ENCODE data around the gene NCAPH2. TPM values are rescaled to one million over a fixed set of nuclear protein-coding genes. Genes with fewer than 3 reads are reported as not detected.
"Not testable (repeated sequence)": the region's sequence is repeated elsewhere in the genome, so short reads cannot be mapped to it uniquely, and the experiment has no call there.

The NCAPH2 gene
- total and polyA plus RNA-seq, 8 donors = 41.6 to 52.9 (median 45.1) TPM

GRCh38 chr22:50536226-50536625 is 28.2 kb downstream of the NCAPH2 start:
- H3K4me1 ChIP-seq = peaks cover 26 to 92% of the 10 kb centered on the region in 2 donors
- H3K4me3 ChIP-seq = no peak overlapping the region
- H3K36me3 ChIP-seq = no peaks in the 10 kb centered on the region
- H3K27me3 ChIP-seq = no peaks in the 10 kb centered on the region
- H3K9me3 ChIP-seq = no peaks in the 10 kb centered on the region
- intact Hi-C loops (cut with DNase I) = no loop called here
- ATAC-seq = no peak
- H3K27ac ChIP-seq = peak overlapping the region in 1 of 2 donors; percentile 100
- DNase-seq = no peak
- no peak for TF ChIP-seq CTCF (IDR thresholded peaks at IDR 0.05)

- ATAC-seq (no peak), DNase-seq (no peak)
- H3K4me3 ChIP-seq = no peak overlapping the region
- H3K27ac ChIP-seq = peak overlapping the region; percentile 98 to 100
- H3K27me3 ChIP-seq = no peaks in the 10 kb centered on the region
- H3K36me3 ChIP-seq = no peaks in the 10 kb centered on the region
- no peak for TF ChIP-seq CTCF (IDR thresholded peaks at IDR 0.05)
- H3K4me1 ChIP-seq = peaks cover 29 to 95% of the 10 kb centered on the region in 2 donors
- H3K9me3 ChIP-seq = no peaks in the 10 kb centered on the region
- intact Hi-C loops (cut with DNase I) = no loop called here
Observed at GRCh38 chr22:50537765-50538164, 29.7 kb downstream of the NCAPH2 start.

GRCh38 chr22:50540381-50540780 is 32.4 kb downstream of the NCAPH2 start:
- no peaks in the 10 kb centered on the region for H3K9me3 ChIP-seq
- no peak for ATAC-seq
- DNase-seq = no peak
- no peaks in the 10 kb centered on the region for H3K27me3 ChIP-seq
- intact Hi-C loops (cut with DNase I) = no loop called here
- H3K4me1 ChIP-seq = peaks cover 29 to 95% of the 10 kb centered on the region in 2 donors
- H3K27ac ChIP-seq = peak overlapping the region; percentile 98 to 100
- H3K4me3 ChIP-seq = no peak overlapping the region
- H3K36me3 ChIP-seq = no peaks in the 10 kb centered on the region
- TF ChIP-seq CTCF (IDR thresholded peaks at IDR 0.05) = no peak

- Histone ChIP-seq H3K4me3 (peak overlapping the region in 1 of 2 donors; percentile 19), H3K27ac (peak overlapping the region; percentile 98 to 100), H3K4me1 (peaks cover 29 to 95% of the 10 kb centered on the region in 2 donors)
- H3K36me3 ChIP-seq; intact Hi-C loops (cut with DNase I); H3K27me3 ChIP-seq; H3K9me3 ChIP-seq: not testable (repeated sequence)
- ATAC-seq (peak; percentile 47), DNase-seq (peak in 2 of 4 donors; percentile 78 to 84)
Observed at GRCh38 chr22:50541667-50542026, 33.6 kb downstream of the NCAPH2 start.

- H3K4me1 ChIP-seq = peaks cover 29 to 89% of the 10 kb centered on the region in 2 donors
- peak overlapping the region; percentile 98 to 100 for H3K27ac ChIP-seq
- H3K36me3 ChIP-seq = no peaks in the 10 kb centered on the region
- H3K27me3 ChIP-seq = peaks cover 15 to 17% of the 10 kb centered on the region in 2 donors
- H3K9me3 ChIP-seq = no peaks in the 10 kb centered on the region
- TF ChIP-seq CTCF (IDR thresholded peaks at IDR 0.05) = no peak
- peak overlapping the region in 1 of 2 donors; percentile 19 for H3K4me3 ChIP-seq
- intact Hi-C loops (cut with DNase I) = no loop called here
- ATAC-seq = no peak
- DNase-seq = peak in 2 of 4 donors; percentile 67 to 86
Observed at GRCh38 chr22:50542416-50542927, 34.4 kb downstream of the NCAPH2 start.

Measured in left lung (tissue), 10 donors.